Endothelial cell of umbilical vein (primary cell): Measurements from ENCODE around the gene STMP1. TPM values are rescaled to one million over a fixed set of nuclear protein-coding genes. Genes with fewer than 3 reads are reported as not detected.
A peak's percentile ranks its signal among the peaks of the same experiment; 100 is the strongest.

Experiments used
- BruUV-seq: library from RNA; stranded (reverse); fragments of 400-500 nt; replicated peaks from 2 replicates; lab custom pipeline; 2021; lab: Mats Ljungman, UMichigan
- CTCF ChIA-PET: fragments of 300-600, 350-600 bp; sonication (Branson Sonifier 250); formaldehyde crosslinking; loops from one replicate; lab custom pipeline; 2021; ENCODE audit warnings: antibody characterized with exemption, inconsistent platforms; lab: Charles Lee
- POLR2A ChIA-PET: fragments of 300-600, 350-600 bp; sonication (Branson Sonifier 250); formaldehyde crosslinking; loops from one replicate; lab custom pipeline; 2021; ENCODE audit warnings: antibody characterized with exemption, inconsistent platforms; lab: Charles Lee
- DNase-seq: peaks from one replicate; pipeline ENCODE4 v3.0.0-alpha.2; 2011; ENCODE audit warnings: low read depth, low spot score
- FAIRE-seq: peaks from 2 replicates; lab custom pipeline; 2011; peaks lifted over from hg19 to GRCh38; lab: Jason Lieb, UNC
- H2AFZ ChIP-seq: 2 replicates; pipeline ENCODE4 v1.6.0; 2012; ENCODE audit warnings: low read depth, low read length, control low read depth, inconsistent platforms
- H3K27ac ChIP-seq: 2 replicates; pipeline ENCODE4 v1.5.1; 2011; ENCODE audit warnings: low read depth, mild to moderate bottlenecking, control low read depth, low read length, moderate library complexity; ENCODE audit not compliant: insufficient read depth
- H3K27me3 ChIP-seq, 2 experiments: 2 replicates each; pipeline versions ENCODE4 v1.6.0 to v1.6.1; 2011; ENCODE audit warnings: low read length in 2 of 2, mixed read lengths in 1 of 2; ENCODE audit not compliant: control insufficient read depth in 2 of 2, insufficient read depth in 2 of 2
- H3K36me3 ChIP-seq, 2 experiments: 2 replicates in 1 of 2; 3 replicates in 1 of 2; pipeline ENCODE4 v1.5.1; 2011; ENCODE audit warnings: low read length in 2 of 2, mild to moderate bottlenecking in 1 of 2, moderate library complexity in 1 of 2; ENCODE audit not compliant: control insufficient read depth in 2 of 2, insufficient read depth in 2 of 2; ENCODE audit errors: extremely low read depth in 1 of 2
- H3K4me1 ChIP-seq: 3 replicates; pipeline ENCODE4 v1.5.1; 2011; ENCODE audit warnings: mild to moderate bottlenecking, low read length; ENCODE audit not compliant: control insufficient read depth, insufficient read depth; ENCODE audit errors: extremely low read depth
- H3K4me2 ChIP-seq: 2 replicates; pipeline ENCODE4 v1.6.1; 2011; ENCODE audit warnings: low read length, control low read depth, mixed read lengths; ENCODE audit not compliant: insufficient read depth
- H3K4me3 ChIP-seq, 3 experiments: fragments of 200-600 bp in 1 of 3; sonication (generic), shearing (Covaris generic) in 1 of 3; replicated peaks in 1 of 3; 2 replicates each; pipeline ENCODE4 v1.5.1; 2011 to 2016; ENCODE audit warnings: control low read depth in 3 of 3, low read length in 3 of 3, mild to moderate bottlenecking in 2 of 3, inconsistent platforms in 1 of 3, low read depth in 1 of 3, moderate library complexity in 1 of 3; ENCODE audit not compliant: insufficient read depth in 1 of 3
- H3K79me2 ChIP-seq: 2 replicates; pipeline ENCODE4 v1.6.0; 2012; ENCODE audit warnings: low read length, inconsistent platforms; ENCODE audit not compliant: control insufficient read depth, insufficient read depth
- H3K9ac ChIP-seq: replicated peaks from 2 replicates; pipeline ENCODE3; 2011; ENCODE audit warnings: low read length, control low read depth; ENCODE audit not compliant: insufficient read depth; ENCODE audit errors: extremely low read depth
- H3K9me1 ChIP-seq: replicated peaks from 3 replicates; pipeline ENCODE4 v1.6.0; 2011; ENCODE audit warnings: mild to moderate bottlenecking, low read length; ENCODE audit not compliant: control insufficient read depth, insufficient read depth; ENCODE audit errors: extremely low read depth
- H3K9me3 ChIP-seq: replicated peaks from 2 replicates; pipeline ENCODE4 v1.5.1; 2012; ENCODE audit warnings: low read length, inconsistent platforms; ENCODE audit not compliant: control insufficient read depth, insufficient read depth
- H4K20me1 ChIP-seq: replicated peaks from 2 replicates; pipeline ENCODE3; 2011; ENCODE audit warnings: mild to moderate bottlenecking, low read length; ENCODE audit not compliant: control insufficient read depth, insufficient read depth; ENCODE audit errors: extremely low read depth
- CTCF ChIP-seq, 2 donors: IDR thresholded peaks; 1 replicate in 1 of 2; 2 replicates in 1 of 2; pipeline ENCODE4 v1.5.1; 2011; ENCODE audit warnings: low read length in 2 of 2, mild to moderate bottlenecking in 2 of 2, moderate library complexity in 2 of 2, control low read depth in 1 of 2, inconsistent platforms in 1 of 2, low read depth in 1 of 2; ENCODE audit not compliant: insufficient read depth in 1 of 2; ENCODE audit errors: extremely low read depth in 1 of 2
- EZH2 ChIP-seq: IDR thresholded peaks from 2 replicates; pipeline ENCODE4 v1.6.1; 2012; ENCODE audit warnings: borderline replicate concordance, low read depth, mild to moderate bottlenecking, moderate library complexity, low read length, inconsistent platforms; ENCODE audit not compliant: severe bottlenecking
- FOS ChIP-seq: IDR thresholded peaks from 2 replicates; pipeline ENCODE4 v1.6.1; 2011; ENCODE audit warnings: mild to moderate bottlenecking, low read length, moderate library complexity, borderline replicate concordance; ENCODE audit not compliant: insufficient read depth
- GATA2 ChIP-seq: IDR thresholded peaks from 2 replicates; pipeline ENCODE4 v1.7.0; 2011; ENCODE audit warnings: low read depth, mild to moderate bottlenecking, moderate library complexity, mixed read lengths, low read length; ENCODE audit not compliant: insufficient read length, insufficient read depth
- JUN ChIP-seq: IDR thresholded peaks from 2 replicates; pipeline ENCODE4 v1.6.1; 2011; ENCODE audit warnings: borderline replicate concordance, low read depth; ENCODE audit not compliant: insufficient read length, insufficient read depth
- MAX ChIP-seq: IDR thresholded peaks from 2 replicates; pipeline ENCODE4 v1.6.1; 2011; ENCODE audit not compliant: insufficient read depth, insufficient read length
- MYC ChIP-seq: IDR thresholded peaks from one replicate; pipeline ENCODE4 v1.6.1; 2011; ENCODE audit warnings: mild to moderate bottlenecking, low read depth, low read length
- POLR2A ChIP-seq: IDR thresholded peaks from 2 replicates; pipeline ENCODE4 v1.6.1; 2012; ENCODE audit warnings: low read depth, mild to moderate bottlenecking, control low read depth, low read length
- POLR2AphosphoS5 ChIP-seq: IDR thresholded peaks from 2 replicates; pipeline ENCODE4 v1.6.1; 2012; ENCODE audit warnings: low read depth, mild to moderate bottlenecking, control low read depth, low read length, moderate library complexity; ENCODE audit not compliant: insufficient read depth
- dilution Hi-C: fragments of 300-500 bp; cut with MboI; formaldehyde crosslinking; loops from one replicate; pipeline ENCODE4 v1.15.0; 2019; ENCODE audit warnings: low sequenced_read_pairs; ENCODE audit not compliant: extremely low pct_ligation_motif_present
- intact Hi-C: fragments of 100-400 bp; cut with micrococcal nuclease; formaldehyde crosslinking; loops from one replicate; pipeline ENCODE4 v1.10.0; 2022
- polyA plus RNA-seq, 4 experiments: library from polyadenylated mRNA; depleted of rRNA in 3 of 4; stranded (reverse) in 3 of 4; unstranded in 1 of 4; fragments of >200 nt; gene quantifications; 2 replicates each; pipeline versions ENCODE4 v1.2.1 to v1.2.3, GENCODE V29; 2011 to 2012; ENCODE audit warnings: missing spikeins in 1 of 4
- total RNA-seq: library from RNA; stranded (reverse); gene quantifications from 2 replicates; pipeline ENCODE4 v1.2.3, GENCODE V29; 2021

The STMP1 gene
- total and polyA plus RNA-seq, 2 donors (not counting 3 experiments of a cell fraction or from before 2014, with no cell fraction given) = 17.1 to 31.3 TPM

- DNase-seq (no peak), FAIRE-seq (no peak)
- H3K36me3 ChIP-seq = no peaks in the 10 kb centered on the region
- H3K9me3 ChIP-seq = no peaks in the 10 kb centered on the region
- H2AFZ ChIP-seq = peak overlapping the region; percentile 26
- H3K27ac ChIP-seq = no peak overlapping the region
- H3K4me1 ChIP-seq = peaks cover 15% of the 10 kb centered on the region
- intact Hi-C loops = loop anchor here (5.0 kb wide), 2 partner anchors 33 to 83 kb away; partner anchors contain the start of gene FAM180A
- POLR2A ChIA-PET = no interaction called here
- no peaks in the 10 kb centered on the region for H4K20me1 ChIP-seq
- H3K27me3 ChIP-seq = no peaks in the 10 kb centered on the region
- no peak overlapping the region for H3K4me3 ChIP-seq
- CTCF ChIA-PET = interaction anchor here (1.0 to 3.7 kb wide), 5 partner anchors 10 to 52 kb away, joined by 3 to 14 read pairs (median 7); partner anchors contain the start of gene STMP1
- TF ChIP-seq FOS = no peak
- no peak for TF ChIP-seq POLR2A
- no peak for TF ChIP-seq JUN
- BruUV-seq = no TSS peak
- no peak overlapping the region for H3K4me2 ChIP-seq
- dilution Hi-C loops = no loop called here
- no peak overlapping the region for H3K9ac ChIP-seq
- H3K9me1 ChIP-seq = no peaks in the 10 kb centered on the region
- no peaks in the 10 kb centered on the region for H3K79me2 ChIP-seq
Observed at GRCh38 chr7:135714534-135715009, 52.3 kb downstream of the STMP1 start.

DNA sequence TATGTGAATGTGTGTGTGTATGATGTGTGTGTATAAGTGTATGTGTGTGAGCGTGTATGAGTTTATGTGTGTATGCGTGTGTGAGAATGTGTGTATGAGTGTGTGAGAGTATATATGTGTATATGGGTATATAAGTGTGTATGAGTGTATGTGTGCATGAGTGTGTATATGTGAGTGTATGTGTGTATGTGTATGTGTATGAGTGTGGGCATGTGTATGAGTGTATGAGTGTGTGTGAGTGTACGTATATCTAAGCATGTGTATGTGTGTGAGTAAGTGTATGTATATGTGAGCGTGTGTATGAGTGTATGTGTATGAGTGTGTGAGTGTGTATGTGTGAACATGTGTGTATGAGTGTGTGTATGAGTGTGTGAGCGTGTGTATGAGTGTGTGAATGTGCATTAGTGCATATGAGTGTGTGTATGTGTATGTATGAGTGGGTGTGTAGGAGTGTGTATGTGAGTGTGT, 52.8 kb downstream of the STMP1 start:
- CTCF ChIA-PET = interaction anchor here (1.0 to 1.6 kb wide), 3 partner anchors 20 to 52 kb away, joined by 3 to 7 read pairs (median 3); partner anchors contain the start of gene STMP1
- H4K20me1 ChIP-seq = no peaks in the 10 kb centered on the region
- no peak for FAIRE-seq

More for the DNA sequence above, 52.8 kb downstream of the STMP1 start:
- DNase-seq = no peak
- H3K4me2 ChIP-seq = no peak overlapping the region
- POLR2A ChIA-PET = no interaction called here
- no peak for TF ChIP-seq MYC
- no peak for TF ChIP-seq CTCF (IDR thresholded peaks at IDR 0.05; ENCODE audit: extremely low read depth in 1 of 2, insufficient read depth in 1 of 2, low read depth in 1 of 2, low read length in 2 of 2)
- no peak for TF ChIP-seq POLR2A
- TF ChIP-seq MAX = no peak
- no peak for TF ChIP-seq EZH2
- no peak for TF ChIP-seq JUN
- no peak for TF ChIP-seq GATA2
- no peak for TF ChIP-seq FOS
- no peak for TF ChIP-seq POLR2AphosphoS5
- no peaks in the 10 kb centered on the region for H3K9me1 ChIP-seq
- no peak overlapping the region for H3K9ac ChIP-seq
- BruUV-seq = no TSS peak
- no peaks in the 10 kb centered on the region for H3K27me3 ChIP-seq
- H2AFZ ChIP-seq = no peak overlapping the region
- peaks cover 15% of the 10 kb centered on the region for H3K4me1 ChIP-seq
- intact Hi-C loops = no loop called here
- H3K4me3 ChIP-seq = no peak overlapping the region
- no peaks in the 10 kb centered on the region for H3K36me3 ChIP-seq
- no peaks in the 10 kb centered on the region for H3K79me2 ChIP-seq
- H3K9me3 ChIP-seq = no peaks in the 10 kb centered on the region
- dilution Hi-C loops = no loop called here
- H3K27ac ChIP-seq = no peak overlapping the region
